CD4-positive, alpha-beta T cell treated with Interleukin-6 for 4 hours (primary cell): ENCODE measurements around the gene BCL7A.

Experiments used
- DNase-seq: peaks from one replicate; pipeline ENCODE4 v3.0.0-alpha.2; 2020; ENCODE audit warnings: mixed read lengths

Gene BCL7A

DNA sequence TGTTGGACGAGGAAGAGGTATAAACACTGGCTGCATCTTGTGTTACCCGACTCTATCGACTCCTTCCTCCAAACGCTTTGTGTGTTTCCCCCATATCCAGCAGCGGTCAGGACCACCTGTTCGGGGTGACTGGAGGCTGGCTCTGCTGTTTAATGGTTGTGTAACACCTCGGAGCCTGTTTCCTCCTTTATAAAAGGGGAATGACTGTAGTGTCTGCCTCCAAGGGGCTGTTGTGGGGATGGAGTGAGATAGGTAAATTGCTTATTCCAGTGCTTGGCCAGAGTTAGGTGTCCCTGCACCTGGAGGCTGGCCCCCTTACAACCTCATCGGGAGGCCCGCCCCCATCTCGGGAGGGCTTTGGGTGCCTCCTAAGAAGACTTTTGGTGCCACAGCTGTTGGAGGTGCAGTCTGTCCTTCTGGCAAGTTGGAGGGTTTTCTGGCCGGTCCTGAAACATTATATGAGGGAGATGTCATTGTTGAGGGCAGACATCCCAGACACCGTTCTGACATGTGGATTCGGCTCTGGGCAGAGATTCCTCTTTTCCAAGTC is 57.9 kb downstream of the BCL7A start:
- no peak for DNase-seq

DNA sequence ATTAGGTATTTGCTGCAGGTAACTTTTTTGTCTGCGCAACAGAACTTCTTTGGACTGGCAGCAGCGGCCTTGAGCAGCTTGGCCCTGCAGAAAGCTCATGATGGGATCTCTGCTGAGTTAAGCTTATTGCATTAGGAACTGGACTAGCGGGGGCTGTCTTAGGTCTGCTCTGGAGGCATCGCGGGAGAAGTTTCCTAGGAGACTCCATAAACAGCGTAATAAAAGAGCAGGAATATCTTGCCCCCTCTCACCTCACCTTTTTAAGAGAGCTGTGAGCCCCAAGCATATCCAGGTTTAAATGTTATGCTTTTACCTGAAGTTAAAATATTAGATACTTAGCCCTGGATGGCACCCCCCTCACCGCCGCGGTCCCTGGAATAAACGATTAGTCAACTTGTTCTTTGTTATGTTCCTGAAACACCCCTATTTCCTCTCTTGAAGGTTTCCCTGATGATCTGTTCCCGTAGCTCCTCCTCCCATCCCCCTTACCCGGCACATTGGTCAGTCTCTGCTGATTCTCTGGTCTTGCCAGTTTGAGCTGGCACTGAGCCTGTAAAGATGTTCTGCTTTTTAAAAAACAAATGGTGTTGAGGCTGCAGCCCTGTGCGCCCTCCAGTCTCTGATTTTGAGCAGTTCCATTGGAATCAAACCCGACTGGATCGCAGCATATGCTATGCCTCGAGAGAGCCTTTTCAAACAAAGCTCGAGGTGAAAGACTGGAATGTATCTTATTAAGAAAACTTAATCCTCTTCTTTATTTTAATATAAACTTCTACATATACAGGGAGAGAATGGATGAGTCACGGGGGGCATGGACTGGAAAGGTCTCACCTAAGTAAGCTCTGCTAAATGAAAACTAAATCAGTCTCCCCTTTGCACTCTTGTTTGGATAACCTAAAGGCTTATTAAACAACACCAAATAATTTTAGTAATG is 58.7 kb downstream of the BCL7A start:
- DNase-seq, result peak; percentile 47

DNA sequence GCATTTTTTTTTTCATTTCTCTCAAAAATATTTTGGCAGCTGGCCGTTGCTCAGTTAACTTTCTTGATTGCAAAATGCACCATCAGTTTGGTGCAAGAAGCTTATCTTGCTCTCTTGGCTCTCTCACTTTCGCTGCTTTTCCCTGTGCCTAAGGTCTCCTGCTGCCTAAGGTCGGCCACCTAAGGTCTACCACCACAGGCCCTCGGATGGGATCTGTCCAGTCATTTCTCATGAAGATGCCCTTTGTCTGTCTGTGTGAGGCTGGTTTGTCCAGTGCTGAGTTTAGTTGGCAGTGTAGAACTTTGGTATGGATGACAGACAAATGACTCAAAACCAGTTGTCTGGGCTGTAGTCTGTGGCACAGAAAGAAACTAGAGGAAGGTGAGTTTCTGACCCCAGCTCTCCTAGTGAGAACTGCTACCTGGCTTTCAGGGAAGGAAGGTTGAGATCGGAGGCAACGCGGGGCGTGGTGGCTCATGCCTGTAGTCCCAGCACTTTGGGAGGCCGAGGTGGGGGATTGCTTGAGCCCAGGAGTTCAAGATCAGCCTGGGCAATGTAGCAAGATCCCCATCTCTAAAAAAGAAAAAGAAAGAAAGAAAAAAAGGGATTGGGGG is 59.5 kb downstream of the BCL7A start:
- no peak for DNase-seq

DNA sequence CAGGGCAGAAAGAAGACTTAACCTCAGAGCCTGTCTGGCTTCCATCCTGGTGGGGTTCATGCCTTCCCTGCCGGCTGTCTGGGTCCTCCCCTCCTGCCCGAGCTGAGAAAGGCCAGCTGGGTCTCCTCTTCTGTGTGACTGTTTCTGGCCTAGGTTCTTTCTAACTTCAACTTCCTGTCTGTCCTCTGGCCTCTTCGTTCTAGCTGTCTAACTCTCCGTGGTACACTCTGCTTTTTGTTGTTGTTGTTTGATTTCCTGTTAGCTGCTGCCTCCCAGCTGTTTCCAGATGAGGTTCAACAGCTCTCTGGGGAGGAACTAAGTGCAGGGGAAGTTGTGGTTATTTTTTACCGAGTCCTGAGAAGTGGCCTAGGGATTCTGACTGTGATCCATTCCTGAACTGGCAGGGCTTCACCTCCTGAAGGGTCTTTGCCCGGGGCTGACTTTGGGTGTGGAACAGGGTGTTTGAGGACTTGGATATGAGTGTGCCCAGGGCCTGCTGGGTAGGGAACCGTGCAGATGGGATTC is 60.1 kb downstream of the BCL7A start:
- DNase-seq, result peak; percentile 62

- peak; percentile 33 for DNase-seq
Measured at GRCh38 chr12:122082621-122083356, 61.1 kb downstream of the BCL7A start.

GRCh38 chr12:122084857-122085405 is 63.2 kb downstream of the BCL7A start:
- no peak for DNase-seq

DNA sequence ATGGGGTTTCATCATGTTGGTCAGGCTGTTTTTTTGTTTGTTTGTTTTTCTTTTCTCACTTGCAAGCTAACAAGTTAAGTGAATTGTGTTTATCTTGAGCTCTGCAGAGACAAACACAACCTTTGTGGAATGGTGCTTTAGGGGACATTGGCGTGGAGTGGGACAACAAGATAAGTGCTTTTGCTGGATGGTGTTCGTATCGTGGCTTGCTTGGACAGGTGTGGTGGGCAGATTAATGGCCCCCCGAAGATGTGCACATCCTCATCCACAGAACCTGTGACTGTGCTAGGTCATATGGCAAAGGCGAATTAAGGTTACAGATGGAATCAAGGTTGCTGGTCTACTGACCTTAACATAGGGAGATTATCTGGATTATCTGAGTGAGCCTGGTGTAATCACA is 63.9 kb downstream of the BCL7A start:
- DNase-seq, result no peak

- DNase-seq, result no peak
Measured at GRCh38 chr12:122086116-122086515, 64.4 kb downstream of the BCL7A start.

DNA sequence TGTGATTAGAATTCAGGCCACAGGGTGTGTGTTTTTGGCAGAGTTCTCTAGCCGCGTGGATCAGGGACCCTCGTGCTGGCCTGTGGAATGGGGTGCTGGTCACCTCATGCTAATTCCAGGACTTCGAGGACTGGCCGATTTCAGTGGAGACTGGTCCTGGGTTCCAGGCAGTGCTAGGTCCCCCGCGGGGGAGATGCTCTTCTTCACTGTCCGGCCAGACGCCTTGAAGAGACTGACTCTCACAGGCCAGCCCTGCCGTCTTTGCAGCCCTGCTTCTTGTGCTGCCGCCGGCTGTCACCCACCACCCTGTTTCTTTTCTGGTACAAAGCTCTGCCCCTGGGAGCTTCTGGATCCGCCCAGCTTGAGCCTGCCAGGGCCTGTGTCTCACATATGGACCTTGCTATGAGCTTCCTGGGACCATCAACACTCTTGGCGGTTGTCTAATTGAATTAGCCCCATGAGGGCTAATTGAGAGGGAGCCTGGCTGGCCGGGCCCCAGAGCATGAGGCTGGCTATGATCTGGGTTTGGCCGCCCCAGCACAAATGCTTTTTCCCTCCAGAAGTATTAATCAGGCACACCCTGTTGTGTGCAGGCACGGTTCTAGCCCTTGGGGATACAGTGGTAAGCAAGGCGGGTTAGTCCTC is 65.1 kb downstream of the BCL7A start:
- DNase-seq, result no peak

DNA sequence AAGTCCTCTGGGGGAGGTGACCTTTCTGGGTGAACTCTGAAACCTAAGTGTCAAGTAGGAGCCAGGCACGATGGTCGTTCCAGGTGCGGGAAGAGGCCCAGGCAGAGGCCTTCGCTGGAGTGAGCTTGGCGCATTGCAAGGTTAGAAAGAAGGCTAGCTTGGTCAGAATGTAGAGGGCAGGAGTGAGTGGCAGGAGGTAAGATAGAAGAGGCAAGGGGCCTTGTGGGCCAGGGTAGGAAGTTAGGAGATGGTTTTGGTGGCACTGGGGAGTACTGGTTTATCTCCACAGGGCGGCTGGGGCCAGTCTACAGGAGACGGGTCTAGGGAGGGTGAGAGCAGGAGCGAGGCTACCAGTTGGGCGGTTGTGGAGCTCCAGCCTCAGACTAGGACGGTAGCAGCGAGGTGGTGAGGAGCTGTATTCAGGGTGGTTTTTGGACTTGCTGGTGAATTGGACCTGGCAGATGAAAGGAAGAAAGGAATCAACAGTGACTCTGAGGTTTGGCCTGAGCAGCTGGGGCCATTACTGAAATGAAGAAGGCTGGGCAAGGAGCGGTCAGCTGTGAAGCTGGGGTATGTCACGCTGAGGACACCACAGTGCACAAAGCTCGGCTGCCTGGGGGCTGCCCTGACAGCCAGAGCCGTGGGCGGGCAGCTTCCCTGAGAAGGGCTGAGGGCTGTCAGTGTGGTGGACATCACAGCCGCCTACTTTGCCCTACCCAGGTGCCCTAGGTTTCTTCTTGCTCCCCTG is 65.9 kb downstream of the BCL7A start:
- no peak for DNase-seq

DNA sequence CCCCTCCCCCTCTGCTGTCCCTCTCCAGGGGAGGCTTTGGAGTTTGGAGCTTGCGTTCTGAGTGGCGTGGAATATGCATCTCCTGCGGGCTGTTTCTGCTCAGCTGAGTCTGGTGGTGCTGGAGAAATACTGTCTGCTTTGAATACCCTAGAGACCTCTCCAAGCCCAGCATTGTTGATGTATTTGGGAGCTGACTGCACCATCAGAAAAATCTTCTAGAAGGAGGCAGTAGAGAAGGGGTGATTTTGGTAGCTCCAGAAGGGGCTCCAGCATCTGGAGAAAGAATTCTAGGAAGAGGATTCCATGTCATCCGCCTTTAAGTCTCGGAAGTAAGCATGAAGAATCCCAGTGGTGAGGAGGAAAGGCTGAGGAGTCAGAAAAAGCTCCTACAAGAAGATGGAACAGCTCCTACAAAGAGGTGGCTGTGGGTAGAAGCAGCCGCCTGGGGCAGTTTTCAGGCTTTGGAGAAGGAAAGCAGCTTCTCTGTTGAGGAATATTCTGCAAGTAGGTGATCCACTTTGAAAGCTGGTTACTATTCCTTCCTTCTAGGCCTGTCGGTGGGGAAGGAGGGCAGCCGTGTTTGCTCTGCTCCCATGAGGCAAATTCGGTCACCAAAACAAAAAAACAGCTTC is 66.6 kb downstream of the BCL7A start:
- no peak for DNase-seq

- no peak for DNase-seq
Measured at GRCh38 chr12:122089077-122089476, 67.4 kb downstream of the BCL7A start.

- no peak for DNase-seq
Measured at GRCh38 chr12:122090759-122091515, 69.3 kb downstream of the BCL7A start.

DNA sequence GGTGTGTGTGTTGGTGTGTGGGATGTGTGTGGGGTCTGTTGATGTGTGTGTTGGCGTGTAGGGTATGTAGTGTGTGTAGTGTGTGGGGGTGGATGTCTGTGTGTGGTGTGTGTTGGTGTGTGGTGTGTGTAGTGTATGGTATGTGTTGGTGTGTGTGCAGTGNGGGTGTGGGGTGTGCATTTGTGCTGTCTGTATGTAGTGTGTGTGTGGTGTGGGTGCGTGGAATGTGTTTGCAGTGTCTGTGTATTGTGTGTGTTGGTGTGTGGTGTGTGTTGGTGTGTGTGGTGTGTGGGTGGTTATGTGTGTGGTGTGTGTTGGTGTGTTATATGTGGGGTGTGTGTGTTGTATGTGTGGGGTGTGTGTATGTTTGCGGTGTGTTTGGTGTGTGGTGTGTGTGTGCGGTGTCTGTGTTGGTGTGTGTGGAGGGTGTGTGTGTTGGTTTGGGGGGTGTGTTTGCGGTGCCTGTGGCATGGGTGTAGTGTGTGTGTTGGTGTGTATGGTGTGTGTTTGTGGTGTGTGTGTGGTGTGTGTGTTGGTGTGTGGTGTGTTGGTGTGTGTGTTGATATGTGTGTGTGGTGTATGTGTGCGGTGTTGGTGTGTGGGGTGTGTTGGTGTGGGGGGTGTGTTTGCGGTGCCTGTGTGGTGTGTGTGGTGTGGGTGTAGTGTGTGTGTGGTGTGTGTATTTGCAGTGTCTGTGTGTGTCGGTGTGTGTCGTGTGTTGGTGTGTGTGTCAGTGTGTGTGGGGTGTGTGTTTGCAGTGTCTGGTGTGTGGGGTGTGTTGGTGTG is 71.6 kb downstream of the BCL7A start:
- no peak for DNase-seq

DNA sequence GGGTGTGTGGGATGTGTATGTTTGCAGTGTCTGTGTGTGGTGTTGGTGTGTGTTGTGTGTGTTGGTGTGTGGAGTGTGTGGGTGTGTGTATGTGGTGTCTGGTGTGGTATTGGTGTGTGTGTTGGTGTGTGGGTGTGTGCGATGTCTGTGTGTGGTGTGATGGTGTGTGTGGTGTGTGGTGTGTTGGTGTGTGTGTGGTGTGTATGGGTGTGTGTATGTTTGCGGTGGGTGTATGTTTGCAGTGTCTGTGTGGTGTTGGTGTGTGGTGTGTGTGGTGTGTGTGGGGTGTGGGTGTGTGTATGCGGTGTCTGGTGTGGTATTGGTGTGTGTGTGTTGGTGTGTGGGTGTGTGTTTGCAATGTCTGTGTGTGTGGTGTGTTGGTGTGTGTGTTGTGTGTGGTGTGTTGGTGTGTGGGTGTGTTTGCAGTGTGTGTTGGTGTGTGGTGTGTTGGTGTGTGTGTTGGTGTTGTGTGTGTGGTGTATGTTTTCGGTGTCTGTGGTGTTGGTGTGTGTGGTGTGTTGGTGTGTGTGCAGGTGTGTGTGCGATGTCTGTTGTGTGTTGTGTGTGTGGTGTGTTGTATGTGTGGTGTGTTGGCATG is 72.6 kb downstream of the BCL7A start:
- DNase-seq, result no peak

DNA sequence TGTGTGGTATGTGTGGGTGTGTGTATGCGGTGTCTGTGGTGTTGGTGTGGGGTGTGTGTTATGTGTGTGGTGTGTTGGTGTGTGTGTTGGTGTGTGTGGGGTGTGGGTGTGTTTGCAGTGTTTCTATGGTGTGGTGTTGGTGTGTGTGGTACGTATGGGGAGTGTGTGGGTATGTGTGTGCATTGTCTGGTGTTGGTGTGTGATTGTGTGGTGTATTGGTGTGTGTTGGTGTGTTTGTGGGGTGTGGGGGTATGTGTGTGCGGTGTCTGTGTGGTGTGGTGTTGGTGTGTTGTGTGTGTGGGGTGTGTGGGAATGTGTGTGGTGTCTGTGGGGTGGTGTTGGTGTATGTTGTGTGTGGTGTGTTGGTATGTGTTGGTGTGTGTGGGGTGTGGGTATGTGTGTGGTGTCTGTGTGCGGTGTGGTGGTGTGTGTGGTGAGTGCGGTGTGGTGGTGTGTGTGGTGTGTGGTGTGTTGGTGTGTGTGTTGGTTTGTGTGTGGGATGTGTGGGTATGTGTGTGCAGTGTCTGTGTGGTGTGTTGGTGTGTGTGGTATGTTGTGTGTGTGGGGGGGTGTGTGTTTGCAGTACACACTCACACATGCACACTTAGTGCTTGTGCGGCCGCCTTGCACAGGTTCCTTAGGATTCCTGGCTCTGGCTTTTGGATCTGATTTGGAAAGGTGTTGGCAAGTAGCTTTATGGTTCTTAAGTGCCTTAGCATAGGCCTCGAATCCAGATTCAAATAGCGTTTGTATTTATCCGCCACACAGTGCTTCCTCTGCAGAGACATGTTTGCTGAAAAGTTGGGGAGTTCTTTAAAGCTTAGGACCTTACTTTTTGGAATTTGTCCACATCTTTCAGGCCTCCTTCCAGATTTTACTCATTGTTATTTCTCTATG is 73.3 kb downstream of the BCL7A start:
- no peak for DNase-seq

DNA sequence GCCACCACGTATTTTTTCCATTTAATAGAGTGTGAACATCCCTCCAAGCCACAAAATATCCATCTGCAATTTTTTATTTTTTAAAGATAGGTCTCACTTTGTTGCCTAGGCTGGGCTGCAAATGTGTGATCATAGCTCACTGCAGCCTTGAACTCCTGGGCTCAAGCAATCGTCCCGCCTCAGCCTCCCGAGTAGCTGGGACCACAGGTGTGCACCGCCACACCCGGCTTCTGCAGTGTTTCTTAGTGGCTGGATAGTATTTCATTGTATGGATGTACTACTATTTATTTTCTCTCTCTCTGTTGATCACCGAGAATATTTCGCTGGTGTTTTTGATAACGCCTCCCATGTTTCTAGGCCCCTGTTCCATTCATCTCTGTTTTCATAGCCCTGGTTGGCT is 74.3 kb downstream of the BCL7A start:
- no peak for DNase-seq
